ENCODE data around the gene TRDN. TPM values are rescaled to one million over a fixed set of nuclear protein-coding genes. Genes with fewer than 3 reads are reported as not detected.

Gene TRDN
- total RNA-seq, 1 donor from 2014 or later: not detected

DNA sequence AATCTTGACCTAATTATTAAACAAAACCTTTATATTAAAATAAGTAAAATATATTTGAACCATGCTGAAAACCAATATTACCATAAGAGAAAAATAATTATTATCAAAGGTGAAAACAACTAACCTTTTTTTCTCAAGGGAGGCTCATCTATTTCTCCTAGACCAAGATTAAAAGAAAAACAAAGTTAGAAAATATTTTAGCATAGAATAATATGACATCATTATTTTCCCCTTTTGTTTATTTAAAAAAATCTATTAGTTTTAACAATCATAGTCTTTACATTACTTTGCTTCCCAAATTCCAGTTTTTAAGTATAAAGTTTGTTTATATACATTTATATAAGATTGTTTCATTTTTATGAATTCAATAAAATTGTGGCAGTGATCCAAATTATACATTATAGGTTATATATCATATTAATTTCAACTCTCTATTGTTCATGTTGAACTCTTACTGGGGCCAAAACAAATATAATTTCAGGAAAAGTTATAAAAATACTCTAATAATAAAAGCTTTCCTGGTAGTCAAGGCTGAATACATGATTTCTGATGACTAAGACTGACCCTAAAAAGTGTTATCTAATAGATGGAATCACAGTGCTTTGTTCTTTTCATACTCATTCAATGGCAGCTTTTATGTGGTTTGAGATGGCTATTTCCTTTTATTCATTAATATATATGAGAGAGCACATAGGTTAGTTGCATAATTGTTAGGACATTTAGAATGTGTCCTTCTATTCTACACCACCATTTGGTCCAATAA, 89.4 kb downstream of the TRDN start:
- intact Hi-C loops (cut with micrococcal nuclease): no loop called here
- H3K4me1 Mint-ChIP-seq (ENCODE audit: low read depth): no peaks in the 10 kb centered on the region
- H3K27me3 Mint-ChIP-seq (ENCODE audit: low read depth): no peaks in the 10 kb centered on the region
- no peaks in the 10 kb centered on the region for H3K9me3 Mint-ChIP-seq
- no peak overlapping the region for H3K27ac Mint-ChIP-seq
- no peaks in the 10 kb centered on the region for H3K36me3 Mint-ChIP-seq (ENCODE audit: low read depth)
- H3K4me3 Mint-ChIP-seq (ENCODE audit: low read depth): no peak overlapping the region
- no peak for DNase-seq (ENCODE audit: low spot score)

DNA sequence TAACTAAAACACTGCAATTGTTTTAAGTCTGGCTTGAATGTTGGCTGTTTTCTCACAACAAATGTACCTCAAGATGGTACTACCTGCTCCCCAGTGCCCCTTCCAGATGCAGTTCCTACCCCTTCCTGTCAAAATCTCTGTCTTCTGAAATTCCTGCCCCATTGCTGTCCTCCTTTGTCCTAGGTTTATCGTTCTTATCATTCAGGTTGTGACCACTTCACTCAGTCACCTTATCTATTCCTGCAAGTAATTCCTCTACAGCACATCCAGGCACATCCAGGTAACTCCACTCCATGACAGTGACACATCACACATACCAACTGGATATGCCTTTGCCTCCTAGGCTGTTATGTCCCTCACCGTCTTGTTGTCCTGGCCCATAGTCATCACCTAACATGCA, 90.2 kb downstream of the TRDN start:
- H3K27me3 Mint-ChIP-seq (ENCODE audit: low read depth): no peaks in the 10 kb centered on the region
- no peaks in the 10 kb centered on the region for H3K36me3 Mint-ChIP-seq (ENCODE audit: low read depth)
- no peaks in the 10 kb centered on the region for H3K9me3 Mint-ChIP-seq
- H3K4me1 Mint-ChIP-seq (ENCODE audit: low read depth): no peaks in the 10 kb centered on the region
- no peak for DNase-seq (ENCODE audit: low spot score)
- intact Hi-C loops (cut with micrococcal nuclease): no loop called here
- H3K27ac Mint-ChIP-seq: no peak overlapping the region
- no peak overlapping the region for H3K4me3 Mint-ChIP-seq (ENCODE audit: low read depth)

DNA sequence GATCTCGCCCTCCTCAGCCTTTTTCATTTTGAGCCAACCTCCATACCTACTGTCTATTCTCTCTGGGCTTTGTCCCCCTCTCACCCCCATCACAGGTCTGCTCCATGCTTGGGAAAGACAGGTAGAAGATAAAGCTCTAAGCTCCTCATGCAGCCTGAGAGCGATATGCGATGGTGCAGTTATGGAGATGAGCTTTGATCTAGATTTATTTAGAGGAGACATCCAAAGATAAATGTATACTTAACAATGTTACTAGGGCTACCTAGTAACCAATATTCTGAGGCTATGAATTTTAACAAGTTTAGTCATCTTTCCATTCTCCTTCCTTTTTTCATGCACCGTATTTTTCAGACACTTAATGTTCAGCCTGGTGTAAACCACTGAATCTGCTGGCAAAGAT, 95.3 kb downstream of the TRDN start:
- DNase-seq (ENCODE audit: low spot score): no peak
- H3K27ac Mint-ChIP-seq: no peak overlapping the region
- H3K4me3 Mint-ChIP-seq (ENCODE audit: low read depth): no peak overlapping the region
- no peaks in the 10 kb centered on the region for H3K36me3 Mint-ChIP-seq (ENCODE audit: low read depth)
- H3K4me1 Mint-ChIP-seq (ENCODE audit: low read depth): no peaks in the 10 kb centered on the region
- no peaks in the 10 kb centered on the region for H3K27me3 Mint-ChIP-seq (ENCODE audit: low read depth)
- no peaks in the 10 kb centered on the region for H3K9me3 Mint-ChIP-seq
- intact Hi-C loops (cut with micrococcal nuclease): no loop called here

DNA sequence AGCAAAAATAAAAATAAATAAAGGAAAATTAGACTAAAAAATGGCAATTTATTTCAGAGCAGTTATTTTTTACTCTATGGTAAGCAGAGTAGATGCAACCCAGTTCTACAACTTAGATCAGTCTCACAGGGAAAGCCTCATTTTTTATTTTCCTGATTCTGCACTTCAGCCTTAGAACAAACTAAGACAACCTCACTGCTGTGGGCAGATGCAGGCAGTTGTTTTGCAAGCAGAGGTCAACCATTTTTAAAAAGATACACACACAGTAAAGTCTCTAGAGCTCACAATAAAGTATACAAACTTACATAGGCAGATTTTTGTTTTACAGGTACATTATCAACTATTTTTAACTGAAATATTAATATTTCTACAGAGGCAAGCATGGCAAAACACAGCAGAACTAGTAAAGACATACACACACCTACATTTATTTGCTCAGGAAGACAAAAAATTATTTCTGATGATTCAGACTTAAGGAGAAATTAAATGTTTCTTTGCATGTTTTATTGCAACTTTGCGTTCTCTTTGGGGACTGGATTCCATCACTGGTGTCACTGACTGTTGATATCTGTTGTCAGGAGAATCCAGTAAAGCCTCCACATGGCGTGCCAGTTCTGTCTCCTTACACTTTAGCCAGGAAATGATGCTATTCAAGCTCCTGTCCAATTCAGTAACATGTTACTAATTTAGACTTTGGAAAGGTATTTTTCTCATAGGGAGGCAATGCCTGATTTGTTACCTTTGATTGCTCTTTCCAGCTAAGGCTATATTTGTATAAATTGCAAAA, 102.7 kb downstream of the TRDN start:
- DNase-seq (ENCODE audit: low spot score): no peak
- Mint-ChIP-seq H3K27me3 (ENCODE audit: low read depth) (no peaks in the 10 kb centered on the region), H3K9me3 (no peaks in the 10 kb centered on the region), H3K4me3 (ENCODE audit: low read depth) (no peak overlapping the region), H3K27ac (no peak overlapping the region), H3K36me3 (ENCODE audit: low read depth) (no peaks in the 10 kb centered on the region), H3K4me1 (ENCODE audit: low read depth) (no peaks in the 10 kb centered on the region)
- intact Hi-C loops (cut with micrococcal nuclease): no loop called here

DNA sequence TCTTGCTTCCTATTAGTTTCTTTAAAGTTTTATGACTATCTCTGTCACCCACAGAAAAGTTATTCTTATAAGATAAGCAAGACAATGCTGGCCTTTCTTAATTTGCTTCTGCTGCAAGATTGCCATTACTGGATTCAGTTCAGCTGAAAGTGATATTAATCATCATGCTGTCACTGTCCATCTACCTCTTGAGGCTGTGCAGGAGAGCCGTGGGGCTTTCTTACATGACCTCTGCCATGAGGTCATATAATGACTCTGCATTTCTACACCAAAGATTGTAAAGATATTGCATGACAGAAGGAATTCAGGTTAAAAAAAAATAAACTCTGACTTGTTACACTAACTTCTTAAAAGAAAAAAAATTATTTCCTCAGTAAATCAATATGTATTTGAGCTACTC, 106.9 kb downstream of the TRDN start:
- Mint-ChIP-seq H3K9me3 (no peaks in the 10 kb centered on the region), H3K4me3 (ENCODE audit: low read depth) (no peak overlapping the region), H3K27ac (no peak overlapping the region)

DNA sequence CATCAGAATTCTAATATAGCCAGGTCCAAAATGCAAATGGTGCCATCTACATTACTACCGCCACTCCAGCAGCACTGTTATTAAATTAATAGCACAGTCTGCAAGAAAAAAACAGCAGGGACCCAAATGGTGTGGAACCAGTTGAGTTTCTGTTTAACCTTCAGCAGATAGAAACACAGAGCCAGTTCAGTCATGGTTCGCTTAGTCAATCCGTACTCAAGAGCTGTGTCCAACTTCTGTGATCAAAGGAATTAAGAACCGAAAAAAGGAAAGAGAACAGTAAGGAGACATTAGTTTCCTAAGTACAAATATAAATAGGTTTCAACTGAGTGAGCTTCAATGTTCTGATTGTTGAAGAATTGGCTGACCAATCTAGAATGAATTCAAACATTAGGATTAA, 107.7 kb downstream of the TRDN start:
- no peak overlapping the region for H3K27ac Mint-ChIP-seq
- no peaks in the 10 kb centered on the region for H3K27me3 Mint-ChIP-seq (ENCODE audit: low read depth)
- H3K36me3 Mint-ChIP-seq (ENCODE audit: low read depth): no peaks in the 10 kb centered on the region
- intact Hi-C loops (cut with micrococcal nuclease): no loop called here
- H3K9me3 Mint-ChIP-seq: no peaks in the 10 kb centered on the region
- H3K4me3 Mint-ChIP-seq (ENCODE audit: low read depth): no peak overlapping the region
- H3K4me1 Mint-ChIP-seq (ENCODE audit: low read depth): no peaks in the 10 kb centered on the region
- no peak for DNase-seq (ENCODE audit: low spot score)

More for the DNA sequence above, 106.9 kb downstream of the TRDN start:
- no peaks in the 10 kb centered on the region for H3K36me3 Mint-ChIP-seq (ENCODE audit: low read depth)
- DNase-seq (ENCODE audit: low spot score): no peak
- H3K4me1 Mint-ChIP-seq (ENCODE audit: low read depth): no peaks in the 10 kb centered on the region
- no peaks in the 10 kb centered on the region for H3K27me3 Mint-ChIP-seq (ENCODE audit: low read depth)
- intact Hi-C loops (cut with micrococcal nuclease): no loop called here

GRCh38 chr6:123527406-123527805, 109.3 kb downstream of the TRDN start:
- intact Hi-C loops (cut with micrococcal nuclease): no loop called here
- Mint-ChIP-seq H3K4me3 (ENCODE audit: low read depth) (no peak overlapping the region), H3K27me3 (ENCODE audit: low read depth) (no peaks in the 10 kb centered on the region), H3K4me1 (ENCODE audit: low read depth) (no peaks in the 10 kb centered on the region), H3K9me3 (no peaks in the 10 kb centered on the region), H3K27ac (no peak overlapping the region), H3K36me3 (ENCODE audit: low read depth) (no peaks in the 10 kb centered on the region)
- no peak for DNase-seq (ENCODE audit: low spot score)

DNA sequence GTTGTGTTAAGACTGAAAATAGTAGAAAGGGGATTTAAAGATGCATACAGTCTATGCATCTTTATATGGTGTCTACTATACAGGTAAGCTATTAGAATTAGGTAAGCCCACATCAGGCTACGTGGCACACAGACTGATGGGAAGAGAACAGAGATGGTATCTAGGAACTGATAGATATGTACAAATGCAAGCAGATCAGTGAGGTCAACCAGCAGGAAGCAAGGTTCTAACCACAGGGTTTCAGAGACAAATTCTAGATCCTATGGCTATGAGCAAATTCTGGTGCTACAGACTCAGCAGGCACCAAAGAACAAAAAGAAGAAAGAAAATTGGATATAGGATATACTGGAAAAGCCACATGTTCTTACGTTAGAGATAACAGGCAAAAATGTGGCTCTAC, 110.6 kb downstream of the TRDN start:
- H3K36me3 Mint-ChIP-seq (ENCODE audit: low read depth): no peaks in the 10 kb centered on the region
- no peaks in the 10 kb centered on the region for H3K27me3 Mint-ChIP-seq (ENCODE audit: low read depth)
- H3K9me3 Mint-ChIP-seq: no peaks in the 10 kb centered on the region

DNA sequence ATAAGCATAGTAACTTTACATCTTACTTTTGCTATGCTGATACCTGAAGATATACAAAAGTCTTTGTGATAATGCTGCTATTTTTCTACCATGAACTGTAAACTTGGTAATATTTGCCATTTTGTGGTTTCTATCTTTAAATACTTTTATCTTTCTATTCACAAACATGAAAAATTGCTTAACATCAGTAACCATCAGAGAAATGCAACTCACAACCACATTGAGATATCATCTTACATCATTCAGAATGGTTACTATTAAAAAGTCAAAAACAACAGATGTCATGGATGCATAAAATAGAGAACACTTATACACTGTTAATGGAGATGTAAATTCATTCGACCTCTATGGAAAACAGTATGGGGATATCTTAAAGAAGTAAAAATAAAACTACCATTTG, 112.0 kb downstream of the TRDN start:
- H3K9me3 Mint-ChIP-seq: no peaks in the 10 kb centered on the region
- no peak overlapping the region for H3K4me3 Mint-ChIP-seq (ENCODE audit: low read depth)
- H3K4me1 Mint-ChIP-seq (ENCODE audit: low read depth): no peaks in the 10 kb centered on the region
- intact Hi-C loops (cut with micrococcal nuclease): no loop called here
- DNase-seq (ENCODE audit: low spot score): no peak
- H3K27ac Mint-ChIP-seq: no peak overlapping the region
- H3K27me3 Mint-ChIP-seq (ENCODE audit: low read depth): no peaks in the 10 kb centered on the region
- no peaks in the 10 kb centered on the region for H3K36me3 Mint-ChIP-seq (ENCODE audit: low read depth)

More for the DNA sequence above, 110.6 kb downstream of the TRDN start:
- no peak for DNase-seq (ENCODE audit: low spot score)
- Mint-ChIP-seq H3K4me1 (ENCODE audit: low read depth) (no peaks in the 10 kb centered on the region), H3K4me3 (ENCODE audit: low read depth) (no peak overlapping the region), H3K27ac (no peak overlapping the region)
- intact Hi-C loops (cut with micrococcal nuclease): no loop called here

DNA sequence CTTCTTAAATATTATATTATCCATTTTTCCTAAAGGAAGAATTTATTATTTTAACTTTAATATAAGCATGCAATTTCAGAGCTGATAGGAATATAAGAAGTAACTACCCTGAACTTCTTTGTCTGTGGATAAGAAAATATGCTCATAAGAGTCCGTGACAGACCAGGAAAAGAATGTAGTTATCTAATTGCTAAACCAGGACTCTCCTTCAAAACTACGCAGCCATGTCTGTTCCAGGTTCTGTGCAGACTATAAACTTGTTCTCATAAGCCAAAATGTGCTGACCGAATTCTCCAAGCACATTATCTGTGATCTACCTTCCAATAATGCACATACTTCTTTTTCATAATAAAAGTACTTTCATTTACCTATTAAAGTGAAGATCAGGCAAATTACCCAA, 116.5 kb downstream of the TRDN start:
- H3K27me3 Mint-ChIP-seq (ENCODE audit: low read depth): no peaks in the 10 kb centered on the region
- intact Hi-C loops (cut with micrococcal nuclease): no loop called here

GRCh38 chr6:123519189-123519505, 117.6 kb downstream of the TRDN start:
- H3K4me1 Mint-ChIP-seq (ENCODE audit: low read depth): no peaks in the 10 kb centered on the region

More for the DNA sequence above, 116.5 kb downstream of the TRDN start:
- no peaks in the 10 kb centered on the region for H3K4me1 Mint-ChIP-seq (ENCODE audit: low read depth)
- no peak for DNase-seq (ENCODE audit: low spot score)
- H3K27ac Mint-ChIP-seq: no peak overlapping the region
- H3K36me3 Mint-ChIP-seq (ENCODE audit: low read depth): no peaks in the 10 kb centered on the region
- H3K4me3 Mint-ChIP-seq (ENCODE audit: low read depth): no peak overlapping the region
- no peaks in the 10 kb centered on the region for H3K9me3 Mint-ChIP-seq

GRCh38 chr6:123518441-123519188, 118.1 kb downstream of the TRDN start:
- no peaks in the 10 kb centered on the region for H3K36me3 Mint-ChIP-seq (ENCODE audit: low read depth)
- no peak overlapping the region for H3K4me3 Mint-ChIP-seq (ENCODE audit: low read depth)
- no peaks in the 10 kb centered on the region for H3K4me1 Mint-ChIP-seq (ENCODE audit: low read depth)
- H3K9me3 Mint-ChIP-seq: no peaks in the 10 kb centered on the region
- intact Hi-C loops (cut with micrococcal nuclease): no loop called here
- no peak for DNase-seq (ENCODE audit: low spot score)
- H3K27me3 Mint-ChIP-seq (ENCODE audit: low read depth): no peaks in the 10 kb centered on the region
- H3K27ac Mint-ChIP-seq: no peak overlapping the region

More at GRCh38 chr6:123519189-123519505, 117.6 kb downstream of the TRDN start:
- intact Hi-C loops (cut with micrococcal nuclease): no loop called here
- no peak for DNase-seq (ENCODE audit: low spot score)
- Mint-ChIP-seq H3K27me3 (ENCODE audit: low read depth) (no peaks in the 10 kb centered on the region), H3K4me3 (ENCODE audit: low read depth) (no peak overlapping the region), H3K36me3 (ENCODE audit: low read depth) (no peaks in the 10 kb centered on the region), H3K9me3 (no peaks in the 10 kb centered on the region), H3K27ac (no peak overlapping the region)

GRCh38 chr6:123515715-123516114, 121.0 kb downstream of the TRDN start:
- no peak for DNase-seq (ENCODE audit: low spot score)
- no peak overlapping the region for H3K4me3 Mint-ChIP-seq (ENCODE audit: low read depth)
- H3K27me3 Mint-ChIP-seq (ENCODE audit: low read depth): no peaks in the 10 kb centered on the region
- intact Hi-C loops (cut with micrococcal nuclease): no loop called here
- no peaks in the 10 kb centered on the region for H3K36me3 Mint-ChIP-seq (ENCODE audit: low read depth)
- H3K9me3 Mint-ChIP-seq: no peaks in the 10 kb centered on the region
- H3K27ac Mint-ChIP-seq: no peak overlapping the region
- H3K4me1 Mint-ChIP-seq (ENCODE audit: low read depth): no peaks in the 10 kb centered on the region
